B cell (primary cell): ENCODE measurements around the gene CIART. TPM values are rescaled to one million over a fixed set of nuclear protein-coding genes. Genes with fewer than 3 reads are reported as not detected.
A peak's percentile ranks its signal among the peaks of the same experiment; 100 is the strongest.

ENCODE experiments used
- ATAC-seq: fragments of 200-7000 bp; cut with Tn5 transposase; one replicate; pipeline ENCODE4 v1.10.0; 2021; ENCODE audit warnings: low read depth, mild to moderate bottlenecking, moderate number of reproducible peaks, moderate library complexity
- CTCF ChIA-PET: fragments of 350-600 bp; sonication (Branson Sonifier 250); formaldehyde crosslinking; loops from one replicate; lab custom pipeline; 2021; ENCODE audit warnings: antibody characterized with exemption, inconsistent platforms; lab: Charles Lee
- POLR2A ChIA-PET: fragments of 350-600 bp; sonication (Branson Sonifier 250); formaldehyde crosslinking; loops from one replicate; lab custom pipeline; 2021; ENCODE audit warnings: antibody characterized with exemption; lab: Charles Lee
- DNase-seq: peaks from one replicate; pipeline ENCODE4 v3.0.0; 2013
- H2AFZ ChIP-seq: 2 replicates; pipeline ENCODE4 v1.6.1; 2012; ENCODE audit warnings: mild to moderate bottlenecking, low read depth, low read length; ENCODE audit not compliant: insufficient read depth, poor library complexity, severe bottlenecking
- H3K27ac ChIP-seq, 2 donors: 1 replicate in 1 of 2; 2 replicates in 1 of 2; pipeline ENCODE4 v1.5.1; 2012 to 2013; ENCODE audit warnings: low read length in 2 of 2, mild to moderate bottlenecking in 2 of 2, moderate library complexity in 1 of 2
- H3K27me3 ChIP-seq, 4 experiments: fragments of 200-600 bp in 1 of 4; sonication (generic) in 1 of 4; replicated peaks in 1 of 4; 1 replicate in 2 of 4; 2 replicates in 2 of 4; pipeline versions ENCODE4 v1.6.1 to v1.7.0; 2013 to 2016; ENCODE audit warnings: low read length in 3 of 4, mild to moderate bottlenecking in 2 of 4, mixed read lengths in 1 of 4, moderate library complexity in 1 of 4; ENCODE audit not compliant: insufficient read depth in 4 of 4, control insufficient read depth in 3 of 4; ENCODE audit errors: control extremely low read depth in 1 of 4
- H3K36me3 ChIP-seq, 2 experiments: replicated peaks in 1 of 2; 1 replicate in 1 of 2; 2 replicates in 1 of 2; pipeline versions ENCODE4 v1.6.1 to v1.7.1; 2013; ENCODE audit warnings: low read length in 1 of 2; ENCODE audit not compliant: insufficient read depth in 2 of 2, control insufficient read depth in 1 of 2; ENCODE audit errors: control extremely low read depth in 1 of 2, extremely low read depth in 1 of 2
- H3K4me1 ChIP-seq, 2 donors: fragments of 200-600 bp in 1 of 2; sonication (generic) in 1 of 2; 1 replicate in 1 of 2; 2 replicates in 1 of 2; pipeline versions ENCODE4 v1.5.1 to v1.6.1; 2013 to 2017; ENCODE audit warnings: low read length in 2 of 2; ENCODE audit not compliant: control insufficient read depth in 2 of 2, insufficient read depth in 2 of 2
- H3K4me2 ChIP-seq: replicated peaks from 2 replicates; pipeline ENCODE3; 2012; ENCODE audit warnings: mild to moderate bottlenecking, low read depth, low read length; ENCODE audit not compliant: poor library complexity, severe bottlenecking
- H3K4me3 ChIP-seq, 5 experiments: fragments of 200-600 bp in 1 of 5; sonication (generic) in 1 of 5; 1 replicate in 3 of 5; 2 replicates in 2 of 5; pipeline versions ENCODE4 v1.5.1 to v1.7.0; 2011 to 2016; ENCODE audit warnings: low read length in 4 of 5, mild to moderate bottlenecking in 4 of 5, low read depth in 2 of 5, control low read depth in 1 of 5, moderate library complexity in 1 of 5; ENCODE audit not compliant: insufficient read depth in 1 of 5; ENCODE audit errors: control extremely low read depth in 1 of 5, extremely low read depth in 1 of 5
- H3K79me2 ChIP-seq: fragments of 200-600 bp; sonication (generic); one replicate; pipeline ENCODE4 v1.6.0; 2016; ENCODE audit warnings: low read length; ENCODE audit not compliant: control insufficient read depth, insufficient read depth
- H3K9ac ChIP-seq: fragments of 200-600 bp; sonication (generic); 2 replicates; pipeline ENCODE4 v1.6.1; 2017; ENCODE audit warnings: mild to moderate bottlenecking, low read length, moderate library complexity
- H3K9me3 ChIP-seq, 3 donors: one replicate each; pipeline versions ENCODE4 v1.6.1 to v1.7.1; 2013; ENCODE audit warnings: low read length in 2 of 3; ENCODE audit not compliant: control insufficient read depth in 2 of 3, insufficient read depth in 1 of 3; ENCODE audit errors: control extremely low read depth in 1 of 3
- H4K20me1 ChIP-seq: 2 replicates; pipeline ENCODE4 v1.6.0; 2012; ENCODE audit warnings: mild to moderate bottlenecking, low read length; ENCODE audit not compliant: insufficient read depth, control insufficient read depth, poor library complexity, severe bottlenecking
- H3K27ac Mint-ChIP-seq: one replicate; pipeline ENCODE4 v1.8.0; 2021; ENCODE audit warnings: mixed read lengths
- H3K27me3 Mint-ChIP-seq: one replicate; pipeline ENCODE4 v1.8.0; 2021; ENCODE audit warnings: mixed read lengths
- H3K4me1 Mint-ChIP-seq: one replicate; pipeline ENCODE4 v1.8.0; 2021; ENCODE audit warnings: mixed read lengths
- H3K4me3 Mint-ChIP-seq: one replicate; pipeline ENCODE4 v1.8.0; 2021; ENCODE audit warnings: mixed read lengths
- H3K9me3 Mint-ChIP-seq: one replicate; pipeline ENCODE4 v1.8.0; 2022; ENCODE audit warnings: mixed read lengths; ENCODE audit not compliant: insufficient read depth
- EZH2 ChIP-seq: IDR thresholded peaks from 2 replicates; pipeline ENCODE4 v1.6.1; 2012; ENCODE audit warnings: borderline replicate concordance, low read depth, mild to moderate bottlenecking, moderate library complexity, low read length; ENCODE audit not compliant: insufficient read depth, poor library complexity, severe bottlenecking
- WGBS: methylation state at CpG from one replicate; pipeline ENCODE4 v1.1.5; 2013; ENCODE audit warnings: missing lambda C conversion rate; ENCODE audit not compliant: insufficient coverage; 5-methylcytosine and 5-hydroxymethylcytosine counted together
- intact Hi-C: fragments of 100-400 bp; cut with micrococcal nuclease; formaldehyde crosslinking; loops from one replicate; pipeline ENCODE4 v1.10.0; 2022
- polyA plus RNA-seq: library from polyadenylated mRNA; depleted of rRNA; stranded (reverse); fragments of >200 nt; gene quantifications from 2 replicates; pipeline ENCODE4 v1.2.3, GENCODE V29; 2012
- total RNA-seq, 2 donors: library from RNA; stranded (reverse); fragments of 120-200 nt in 1 of 2; gene quantifications; 1 replicate in 1 of 2; 2 replicates in 1 of 2; pipeline versions ENCODE4 v1.2.3 to v1.2.4, GENCODE V29; 2013 to 2022
- TF ChIP-seq, protein P1 (sequence below): fragments of 200-600 bp; IDR thresholded peaks from one replicate; pipeline ENCODE4 v1.8.0; 2022; ENCODE audit warnings: antibody characterized with exemption, mild to moderate bottlenecking

CIART gene
- total and polyA plus RNA-seq, 2 donors (not counting 1 experiment from before 2014, with no cell fraction given) = 0.46 TPM; not detected in 1

DNA sequence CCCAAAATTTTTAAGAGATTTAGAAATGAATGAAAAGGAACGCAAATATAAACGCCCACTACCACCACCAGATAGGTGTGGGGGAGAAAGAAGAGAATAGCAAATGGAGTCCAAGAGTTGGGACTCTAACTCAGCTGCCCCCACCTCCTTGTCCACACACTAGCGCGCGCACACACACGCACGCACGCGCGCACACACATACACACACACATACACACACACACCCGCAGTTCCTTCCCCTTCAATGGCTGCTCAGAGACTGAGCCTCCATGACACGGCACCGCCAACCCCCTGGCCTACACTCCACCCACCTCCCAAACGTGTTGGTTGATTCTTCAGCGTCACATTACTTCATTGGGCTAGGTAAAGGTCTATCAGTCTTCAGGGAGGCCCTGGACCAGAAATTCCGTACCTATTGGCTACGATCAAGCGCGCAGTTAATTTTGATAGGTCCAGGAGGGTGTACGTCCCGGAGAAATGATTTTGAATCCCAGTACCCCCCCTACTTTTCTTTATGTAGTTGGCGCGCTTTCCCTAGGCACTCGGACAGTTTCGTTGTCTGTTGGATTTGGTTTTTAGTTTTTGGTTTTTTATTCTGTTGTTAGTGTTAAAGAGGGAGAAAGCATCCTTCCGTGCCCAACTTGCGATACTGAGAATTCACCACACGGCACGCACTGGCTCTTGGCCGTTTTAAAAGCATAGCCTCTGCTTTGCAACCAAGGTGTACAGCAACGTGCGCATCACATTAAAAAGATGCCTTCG is 46.3 kb upstream of the CIART start, which contains the start of gene ANP32E:
Gene ANP32E, minus strand, starts transcription at position 261 of the 762 bp plus-strand sequence. CDS start 326 bp downstream, outside the sequence.
- no peak within 1 kb of the TSS for H3K27ac Mint-ChIP-seq
- intact Hi-C loops = loop anchor here (1.0 to 5.0 kb wide), 7 partner anchors 23 to 772 kb away; partner anchors contain the start of genes APH1A, CIART, MRPS21 and PRUNE1

More for the DNA sequence above, 46.3 kb upstream of the CIART start, which contains the start of gene ANP32E:
- ChIA-PET POLR2A (interaction anchor here (0.5 to 2.1 kb wide), 7 partner anchors 21 to 128 kb away, joined by 3 to 8 read pairs (median 5); partner anchors contain the start of genes APH1A and RPRD2), CTCF (interaction anchor here (0.7 to 1.2 kb wide), 2 partner anchors 11 to 34 kb away, joined by 3 read pairs; no protein-coding TSS in a partner anchor)
- no peaks in the 10 kb centered on the region for H3K9me3 Mint-ChIP-seq
- peaks cover 27% of the 10 kb centered on the region for H3K79me2 ChIP-seq
- H2AFZ ChIP-seq = peak within 1 kb of the TSS; percentile 84
- ATAC-seq (peak; percentile 89), DNase-seq (peak; percentile 98)
- H3K27me3 Mint-ChIP-seq = no peaks in the 10 kb centered on the region
- H3K27ac ChIP-seq = peak within 1 kb of the TSS; percentile 97 to 98
- peaks cover 23% of the 10 kb centered on the region in 2 donors for H3K4me1 ChIP-seq
- no peaks in the 10 kb centered on the region for H3K9me3 ChIP-seq
- H3K4me3 Mint-ChIP-seq = no peak within 1 kb of the TSS
- no peaks in the 10 kb centered on the region for H4K20me1 ChIP-seq
- TF ChIP-seq, protein P1, sequence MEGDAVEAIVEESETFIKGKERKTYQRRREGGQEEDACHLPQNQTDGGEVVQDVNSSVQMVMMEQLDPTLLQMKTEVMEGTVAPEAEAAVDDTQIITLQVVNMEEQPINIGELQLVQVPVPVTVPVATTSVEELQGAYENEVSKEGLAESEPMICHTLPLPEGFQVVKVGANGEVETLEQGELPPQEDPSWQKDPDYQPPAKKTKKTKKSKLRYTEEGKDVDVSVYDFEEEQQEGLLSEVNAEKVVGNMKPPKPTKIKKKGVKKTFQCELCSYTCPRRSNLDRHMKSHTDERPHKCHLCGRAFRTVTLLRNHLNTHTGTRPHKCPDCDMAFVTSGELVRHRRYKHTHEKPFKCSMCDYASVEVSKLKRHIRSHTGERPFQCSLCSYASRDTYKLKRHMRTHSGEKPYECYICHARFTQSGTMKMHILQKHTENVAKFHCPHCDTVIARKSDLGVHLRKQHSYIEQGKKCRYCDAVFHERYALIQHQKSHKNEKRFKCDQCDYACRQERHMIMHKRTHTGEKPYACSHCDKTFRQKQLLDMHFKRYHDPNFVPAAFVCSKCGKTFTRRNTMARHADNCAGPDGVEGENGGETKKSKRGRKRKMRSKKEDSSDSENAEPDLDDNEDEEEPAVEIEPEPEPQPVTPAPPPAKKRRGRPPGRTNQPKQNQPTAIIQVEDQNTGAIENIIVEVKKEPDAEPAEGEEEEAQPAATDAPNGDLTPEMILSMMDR = no peak
- no peak for TF ChIP-seq EZH2
- peaks cover 0 to 2% of the 10 kb centered on the region in 2 experiments for H3K36me3 ChIP-seq
- under 1% methylated on average over 13 of the region's 33 CpGs for WGBS
- H3K4me2 ChIP-seq = peak within 1 kb of the TSS; percentile 93
- no peaks in the 10 kb centered on the region for H3K27me3 ChIP-seq
- peak within 1 kb of the TSS; percentile 90 for H3K9ac ChIP-seq
- H3K4me1 Mint-ChIP-seq = peaks cover 16% of the 10 kb centered on the region
- peak within 1 kb of the TSS; percentile 83 to 98 (median 86) for H3K4me3 ChIP-seq
